GM12878 (cell line): Measurements from ENCODE around the gene MFN2. TPM values are rescaled to one million over a fixed set of nuclear protein-coding genes. Genes with fewer than 3 reads are reported as not detected.

ENCODE experiments used
- ATAC-seq: fragments of 200-7000 bp; cut with Tn5 transposase; 3 replicates; pipeline ENCODE4 v1.9.1; 2020; ENCODE audit warnings: mild to moderate bottlenecking, moderate library complexity
- BruUV-seq: library from RNA; stranded (reverse); fragments of 400-500 nt; replicated peaks from 2 replicates; lab custom pipeline; 2021; lab: Mats Ljungman, UMichigan
- CTCF ChIA-PET: fragments of 300-600 bp; sonication (Branson Sonifier 250); formaldehyde crosslinking; extraction: SDS; loops from one replicate; lab custom pipeline; 2021; ENCODE audit warnings: inconsistent platforms; lab: Yijun Ruan, JAX
- POLR2A ChIA-PET: fragments of 350-600 bp; formaldehyde crosslinking; extraction: SDS; loops from one replicate; lab custom pipeline; 2021; ENCODE audit warnings: inconsistent platforms; lab: Charles Lee
- RAD21 ChIA-PET: fragments of 300-600 bp; sonication (Branson Sonifier 250); formaldehyde crosslinking; loops from one replicate; lab custom pipeline; 2023; ENCODE audit warnings: antibody characterized with exemption; ENCODE audit not compliant: unreplicated experiment; lab: Charles Lee
- SMC1A ChIA-PET: fragments of 300-600 bp; sonication (Branson Sonifier 250); formaldehyde crosslinking; loops from one replicate; lab custom pipeline; 2023; ENCODE audit not compliant: unreplicated experiment, uncharacterized antibody; lab: Charles Lee
- DNase-seq: peaks from one replicate; pipeline ENCODE4 v3.0.0-alpha.2; 2011; ENCODE audit warnings: low read depth, low spot score
- FAIRE-seq: peaks from 3 replicates; lab custom pipeline; 2011; peaks lifted over from hg19 to GRCh38; lab: Jason Lieb, UNC
- H2AFZ ChIP-seq: 2 replicates; pipeline ENCODE4 v1.6.0; 2011; ENCODE audit warnings: low read depth, low read length, control low read depth; ENCODE audit not compliant: control insufficient read depth
- H3K27ac ChIP-seq: 2 replicates; pipeline ENCODE4 v1.5.1; 2011; ENCODE audit warnings: control low read depth; ENCODE audit not compliant: control insufficient read depth, insufficient read depth
- H3K27me3 ChIP-seq, 2 experiments: replicated peaks in 1 of 2; 2 replicates each; pipeline versions ENCODE4 v1.6.0 to v1.6.1; 2011; ENCODE audit warnings: low read length in 1 of 2; ENCODE audit not compliant: control insufficient read depth in 2 of 2, insufficient read depth in 2 of 2
- H3K36me3 ChIP-seq, 2 experiments: 2 replicates each; pipeline ENCODE4 v1.5.1; 2011; ENCODE audit warnings: low read length in 1 of 2; ENCODE audit not compliant: control insufficient read depth in 2 of 2, insufficient read depth in 2 of 2
- H3K4me1 ChIP-seq: 2 replicates; pipeline ENCODE4 v1.6.1; 2011; ENCODE audit warnings: mild to moderate bottlenecking, low read length, moderate library complexity, mixed read lengths; ENCODE audit not compliant: control insufficient read depth, insufficient read depth
- H3K4me2 ChIP-seq: 2 replicates; pipeline ENCODE4 v1.6.0; 2011; ENCODE audit warnings: control low read depth; ENCODE audit not compliant: control insufficient read depth, insufficient read depth
- H3K4me3 ChIP-seq: fragments of 200-600 bp; sonication (generic); 2 replicates; pipeline ENCODE4 v1.5.1; 2016
- H3K79me2 ChIP-seq: 2 replicates; pipeline ENCODE4 v1.6.0; 2011; ENCODE audit warnings: low read length; ENCODE audit not compliant: control insufficient read depth, insufficient read depth
- H3K9ac ChIP-seq: 2 replicates; pipeline ENCODE4 v1.8.0; 2011; ENCODE audit warnings: low read length, control low read depth, mixed read lengths; ENCODE audit not compliant: control insufficient read depth, insufficient read depth
- H3K9me3 ChIP-seq: replicated peaks from 3 replicates; pipeline ENCODE4 v1.5.1; 2011; ENCODE audit warnings: mild to moderate bottlenecking, low read length; ENCODE audit not compliant: control insufficient read depth, insufficient read depth
- H4K20me1 ChIP-seq: 2 replicates; pipeline ENCODE4 v1.6.0; 2011; ENCODE audit not compliant: control insufficient read depth, insufficient read depth
- E2F8 ChIP-seq: fragments of 450-650 bp; IDR thresholded peaks from 2 replicates; pipeline ENCODE4 v1.6.1; 2018; ENCODE audit warnings: mild to moderate bottlenecking, low read depth, moderate library complexity; ENCODE audit not compliant: partially characterized antibody
- EZH2 ChIP-seq: IDR thresholded peaks from 2 replicates; pipeline ENCODE4 v1.6.1; 2012; ENCODE audit warnings: low read depth, mild to moderate bottlenecking, control low read depth, inconsistent platforms, low read length, borderline replicate concordance; ENCODE audit not compliant: control insufficient read depth
- GATAD2B ChIP-seq: fragments of 450-650 bp; conservative IDR thresholded peaks from 2 replicates; pipeline ENCODE4 v1.6.1; 2017; ENCODE audit warnings: low read depth, mild to moderate bottlenecking, moderate library complexity
- KLF5 ChIP-seq: fragments of 450-650 bp; IDR thresholded peaks from 2 replicates; pipeline ENCODE4 v1.6.1; 2014; ENCODE audit warnings: mild to moderate bottlenecking; ENCODE audit not compliant: partially characterized antibody
- LARP7 ChIP-seq: fragments of 450-650 bp; IDR thresholded peaks from 2 replicates; pipeline ENCODE4 v1.6.1; 2017; ENCODE audit warnings: mild to moderate bottlenecking
- PAX5 ChIP-seq: IDR thresholded peaks from 2 replicates; pipeline ENCODE4 v1.6.1; 2011; ENCODE audit warnings: low read depth, low read length, borderline replicate concordance
- SMC3 ChIP-seq: IDR thresholded peaks from 2 replicates; pipeline ENCODE4 v1.6.1; 2011; ENCODE audit warnings: low read length, improper control_type of control experiment, borderline replicate concordance
- TCF3 ChIP-seq: IDR thresholded peaks from 2 replicates; pipeline ENCODE4 v1.6.1; 2012; ENCODE audit warnings: low read depth, mild to moderate bottlenecking, low read length, borderline replicate concordance; ENCODE audit not compliant: insufficient read depth
- YBX1 ChIP-seq: fragments of 450-650 bp; IDR thresholded peaks from 2 replicates; pipeline ENCODE4 v1.6.1; 2016; ENCODE audit warnings: antibody characterized with exemption
- WGBS: methylation state at CpG from one replicate; pipeline ENCODE4 v1.1.6; 2016; ENCODE audit warnings: low lambda C conversion rate; ENCODE audit not compliant: insufficient replicate concordance, insufficient coverage; ENCODE audit errors: missing lambda C conversion rate; 5-methylcytosine and 5-hydroxymethylcytosine counted together
- in situ Hi-C: fragments of 300-500 bp; cut with MboI; formaldehyde crosslinking; loops from 9 replicates; pipeline ENCODE4 v1.14.3; 2018; ENCODE audit warnings: mixed read lengths
- intact Hi-C: fragments of 100-400 bp; cut with micrococcal nuclease; formaldehyde crosslinking; loops from one replicate; pipeline ENCODE4 v1.14.2; 2022; ENCODE audit not compliant: unreplicated experiment
- polyA plus RNA-seq, 11 experiments: library from polyadenylated mRNA; depleted of rRNA in 4 of 11; unstranded in 6 of 11; stranded (reverse) in 5 of 11; fragments of >200 nt; fragmentation: Nextera tagmentation in 4 of 11; fragmentation: Illumina TruSeq in 1 of 11; extraction: Ambion mirVana in 4 of 11; extraction: Trizol in 1 of 11; gene quantifications; 1 replicate in 1 of 11; 2 replicates in 10 of 11; pipeline versions ENCODE4 v1.2.1 to v1.2.3, GENCODE V29; 2011 to 2016; ENCODE audit warnings: inconsistent platforms in 2 of 11, missing spikeins in 2 of 11, low read depth in 1 of 11
- total RNA-seq, 4 experiments: library from RNA; depleted of rRNA in 3 of 4; stranded (reverse); fragments of >200 nt in 3 of 4; fragmentation: Illumina TruSeq in 1 of 4; extraction: Trizol in 1 of 4; gene quantifications; 2 replicates each; pipeline versions ENCODE4 v1.2.1 to v1.2.3, GENCODE V29; 2013 to 2021
- TF ChIP-seq, protein P1 (sequence below): fragments of 450-650 bp; IDR thresholded peaks from 2 replicates; pipeline ENCODE4 v1.6.1; 2017; ENCODE audit warnings: low read depth, mild to moderate bottlenecking, moderate library complexity
- TF ChIP-seq, protein P2 (sequence below): fragments of 450-650 bp; IDR thresholded peaks from 2 replicates; pipeline ENCODE4 v1.6.1; 2016; ENCODE audit warnings: mild to moderate bottlenecking

Gene MFN2
- total and polyA plus RNA-seq, 10 of the 15 experiments (the other 5 are each of a cell fraction or from before 2014, with no cell fraction given), result 5.3 to 64.4 (median 48.1) TPM

GRCh38 chr1:12053752-12054548 lies 73.7 kb downstream of the MFN2 start:
- no peaks in the 10 kb centered on the region for H3K36me3 ChIP-seq
- H3K4me3 ChIP-seq, result no peak overlapping the region
- peak overlapping the region; percentile 100 for H3K27ac ChIP-seq
- FAIRE-seq (peak; percentile 68), DNase-seq (peak; percentile 68), ATAC-seq (peak; percentile 49)
- H3K9ac ChIP-seq, result peak overlapping the region; percentile 56; the same call in 1 of the 2 replicates
- ChIA-PET CTCF (interaction anchor here (0.9 to 2.8 kb wide), 5 partner anchors 8 to 71 kb away, joined by 3 to 22 read pairs (median 9); no protein-coding TSS in a partner anchor), RAD21 (interaction anchor here (0.8 to 2.6 kb wide), 8 partner anchors 8 to 34 kb away, joined by 3 to 27 read pairs (median 8); partner anchors contain the start of gene TNFRSF8), POLR2A (interaction anchor here (0.6 to 11.1 kb wide), 5 partner anchors 13 to 336 kb away, joined by 5 to 134 read pairs (median 16); partner anchors contain the start of gene MIIP), SMC1A (interaction anchor here (2.0 to 14.3 kb wide), 4 partner anchors 7 to 34 kb away, joined by 7 to 209 read pairs (median 42); partner anchors contain the start of gene TNFRSF8)
- peaks cover 95% of the 10 kb centered on the region for H3K4me1 ChIP-seq
- H2AFZ ChIP-seq, result no peak overlapping the region; the same call in 1 of the 2 replicates
- in situ Hi-C loops (loop anchor here (25.0 kb wide), 1 partner anchor 1658 kb away; the partner anchor contains the start of gene PRDM2), intact Hi-C loops (loop anchor here (2.0 to 5.0 kb wide), 2 partner anchors 52 to 145 kb away; no protein-coding TSS in a partner anchor)
- H3K4me2 ChIP-seq, result peak overlapping the region; percentile 49
- no peaks in the 10 kb centered on the region for H3K27me3 ChIP-seq
- no peaks in the 10 kb centered on the region for H4K20me1 ChIP-seq
- H3K9me3 ChIP-seq, result peaks cover 2% of the 10 kb centered on the region; the same call in 2 of the 3 replicates
- WGBS, result 16% methylated on average over 13 of the region's 13 CpGs
- no TSS peak for BruUV-seq
- peaks cover 14% of the 10 kb centered on the region for H3K79me2 ChIP-seq
- TF ChIP-seq PAX5, result no peak
- TF ChIP-seq TCF3, result no peak
- no peak for TF ChIP-seq EZH2
- TF ChIP-seq, protein P1, sequence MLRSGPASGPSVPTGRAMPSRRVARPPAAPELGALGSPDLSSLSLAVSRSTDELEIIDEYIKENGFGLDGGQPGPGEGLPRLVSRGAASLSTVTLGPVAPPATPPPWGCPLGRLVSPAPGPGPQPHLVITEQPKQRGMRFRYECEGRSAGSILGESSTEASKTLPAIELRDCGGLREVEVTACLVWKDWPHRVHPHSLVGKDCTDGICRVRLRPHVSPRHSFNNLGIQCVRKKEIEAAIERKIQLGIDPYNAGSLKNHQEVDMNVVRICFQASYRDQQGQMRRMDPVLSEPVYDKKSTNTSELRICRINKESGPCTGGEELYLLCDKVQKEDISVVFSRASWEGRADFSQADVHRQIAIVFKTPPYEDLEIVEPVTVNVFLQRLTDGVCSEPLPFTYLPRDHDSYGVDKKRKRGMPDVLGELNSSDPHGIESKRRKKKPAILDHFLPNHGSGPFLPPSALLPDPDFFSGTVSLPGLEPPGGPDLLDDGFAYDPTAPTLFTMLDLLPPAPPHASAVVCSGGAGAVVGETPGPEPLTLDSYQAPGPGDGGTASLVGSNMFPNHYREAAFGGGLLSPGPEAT, result peak; percentile 17; the same call in 1 of the 2 replicates
- 0 out of 2 replicates have a peak, but pooled peaks have one; percentile 9 for TF ChIP-seq SMC3
- TF ChIP-seq KLF5, result no peak
- TF ChIP-seq, protein P2, sequence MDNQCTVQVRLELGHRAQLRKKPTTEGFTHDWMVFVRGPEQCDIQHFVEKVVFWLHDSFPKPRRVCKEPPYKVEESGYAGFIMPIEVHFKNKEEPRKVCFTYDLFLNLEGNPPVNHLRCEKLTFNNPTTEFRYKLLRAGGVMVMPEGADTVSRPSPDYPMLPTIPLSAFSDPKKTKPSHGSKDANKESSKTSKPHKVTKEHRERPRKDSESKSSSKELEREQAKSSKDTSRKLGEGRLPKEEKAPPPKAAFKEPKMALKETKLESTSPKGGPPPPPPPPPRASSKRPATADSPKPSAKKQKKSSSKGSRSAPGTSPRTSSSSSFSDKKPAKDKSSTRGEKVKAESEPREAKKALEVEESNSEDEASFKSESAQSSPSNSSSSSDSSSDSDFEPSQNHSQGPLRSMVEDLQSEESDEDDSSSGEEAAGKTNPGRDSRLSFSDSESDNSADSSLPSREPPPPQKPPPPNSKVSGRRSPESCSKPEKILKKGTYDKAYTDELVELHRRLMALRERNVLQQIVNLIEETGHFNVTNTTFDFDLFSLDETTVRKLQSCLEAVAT, result no peak; the same call in 1 of the 2 replicates
- 0 out of 2 replicates have a peak, but pooled peaks have one; percentile 31 for TF ChIP-seq GATAD2B
- no peak for TF ChIP-seq E2F8
- no peak for TF ChIP-seq YBX1
- no peak for TF ChIP-seq LARP7
